Stomach (tissue), 9 donors: ENCODE results near the gene LINC01488. TPM values are rescaled to one million over a fixed set of nuclear protein-coding genes. Genes with fewer than 3 reads are reported as not detected.

Experiments
- DNase-seq, 2 donors: peaks; one replicate each; pipeline versions ENCODE4 v3.0.0 to v3.0.0-alpha.2; 2013 to 2019
- H3K27ac ChIP-seq, 5 donors: fragments of 200-600 bp in 4 of 5; sonication (generic) in 4 of 5; one replicate each; pipeline ENCODE4 v1.5.1; 2013 to 2019; ENCODE audit warnings: mild to moderate bottlenecking in 1 of 5, moderate library complexity in 1 of 5
- H3K27me3 ChIP-seq, 3 donors: fragments of 200-600 bp; sonication (generic); one replicate each; pipeline ENCODE4 v1.5.1; 2017 to 2019; ENCODE audit warnings: mixed run types in 1 of 3
- H3K36me3 ChIP-seq, 4 donors: fragments of 200-600 bp; sonication (generic); 1 replicate in 3 of 4; 2 replicates in 1 of 4; pipeline ENCODE4 v1.5.1; 2016 to 2019
- H3K4me1 ChIP-seq, 4 donors: fragments of 200-600 bp; sonication (generic); one replicate each; pipeline ENCODE4 v1.5.1; 2016 to 2019
- H3K4me3 ChIP-seq, 4 donors: fragments of 200-600 bp; sonication (generic) in 3 of 4; one replicate each; pipeline ENCODE4 v1.5.1; 2016 to 2019; ENCODE audit warnings: mild to moderate bottlenecking in 1 of 4
- H3K9me3 ChIP-seq, 4 donors: fragments of 200-600 bp; sonication (generic); one replicate each; pipeline ENCODE4 v1.5.1; 2016 to 2019
- EP300 ChIP-seq: sonication (generic); formaldehyde crosslinking; IDR thresholded peaks from one replicate; pipeline ENCODE4 v1.6.1; 2017; ENCODE audit warnings: antibody characterized with exemption
- POLR2A ChIP-seq, 4 donors: fragments of 450-650 bp; IDR thresholded peaks; one replicate each; pipeline ENCODE4 v1.6.1; 2016; ENCODE audit warnings: antibody characterized with exemption in 4 of 4, control low read depth in 2 of 4, mild to moderate bottlenecking in 1 of 4, moderate library complexity in 1 of 4
- POLR2AphosphoS5 ChIP-seq, 3 donors: sonication (generic); formaldehyde crosslinking; IDR thresholded peaks; one replicate each; pipeline ENCODE4 v1.6.1; 2016; ENCODE audit warnings: antibody characterized with exemption in 3 of 3
- WGBS, 5 donors: extraction: QIAGEN DNeasy Blood & Tissue Kit in 3 of 5; methylation state at CpG; one replicate each; pipeline versions ENCODE4 v1.1.5 to v1.1.7; 2013 to 2018; 5-methylcytosine and 5-hydroxymethylcytosine counted together
- intact Hi-C: fragments of 100-400 bp; cut with DNase I; formaldehyde crosslinking; loops from one replicate; pipeline ENCODE4 v1.15.1; 2023; ENCODE audit warnings: low total_unique reads
- polyA plus RNA-seq, 3 donors: library from polyadenylated mRNA; stranded (reverse); fragments of 200-250 nt; gene quantifications; one replicate each; pipeline ENCODE4 v1.2.3, GENCODE V29; 2013
- total RNA-seq, 5 donors: library from RNA; depleted of rRNA; stranded (reverse); fragments of >200 nt; gene quantifications; one replicate each; pipeline versions ENCODE4 v1.1.0 to v1.2.3, GENCODE V29; 2014 to 2016
- TF ChIP-seq, protein P1 (sequence below), 7 experiments: fragments of 450-650 bp in 4 of 7; fragments of 200-600 bp in 3 of 7; sonication (generic) in 3 of 7; IDR thresholded peaks; one replicate each; pipeline ENCODE4 v1.5.1; 2016 to 2019; ENCODE audit warnings: antibody characterized with exemption in 7 of 7, control low read depth in 2 of 7, mild to moderate bottlenecking in 1 of 7
- donor health status: healthy with polysubstance abuse.
- donor health status: Bipolar disorder and iron deficiency.
- donor health status: healthy.

Gene LINC01488
- total and polyA plus RNA-seq, 8 donors = not detected

- intact Hi-C loops = no loop called here
- H3K27ac ChIP-seq = no peak overlapping the region
- TF ChIP-seq POLR2A (IDR thresholded peaks at IDR 0.05) (no peak), POLR2AphosphoS5 (IDR thresholded peaks at IDR 0.05) (no peak), EP300 (no peak)
- TF ChIP-seq, protein P1, sequence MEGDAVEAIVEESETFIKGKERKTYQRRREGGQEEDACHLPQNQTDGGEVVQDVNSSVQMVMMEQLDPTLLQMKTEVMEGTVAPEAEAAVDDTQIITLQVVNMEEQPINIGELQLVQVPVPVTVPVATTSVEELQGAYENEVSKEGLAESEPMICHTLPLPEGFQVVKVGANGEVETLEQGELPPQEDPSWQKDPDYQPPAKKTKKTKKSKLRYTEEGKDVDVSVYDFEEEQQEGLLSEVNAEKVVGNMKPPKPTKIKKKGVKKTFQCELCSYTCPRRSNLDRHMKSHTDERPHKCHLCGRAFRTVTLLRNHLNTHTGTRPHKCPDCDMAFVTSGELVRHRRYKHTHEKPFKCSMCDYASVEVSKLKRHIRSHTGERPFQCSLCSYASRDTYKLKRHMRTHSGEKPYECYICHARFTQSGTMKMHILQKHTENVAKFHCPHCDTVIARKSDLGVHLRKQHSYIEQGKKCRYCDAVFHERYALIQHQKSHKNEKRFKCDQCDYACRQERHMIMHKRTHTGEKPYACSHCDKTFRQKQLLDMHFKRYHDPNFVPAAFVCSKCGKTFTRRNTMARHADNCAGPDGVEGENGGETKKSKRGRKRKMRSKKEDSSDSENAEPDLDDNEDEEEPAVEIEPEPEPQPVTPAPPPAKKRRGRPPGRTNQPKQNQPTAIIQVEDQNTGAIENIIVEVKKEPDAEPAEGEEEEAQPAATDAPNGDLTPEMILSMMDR (IDR thresholded peaks at IDR 0.05) = no peak
- peaks cover 13 to 33% (median 23%) of the 10 kb centered on the region in 4 donors for H3K4me1 ChIP-seq
- DNase-seq = no peak
- no peak overlapping the region for H3K4me3 ChIP-seq
- peaks cover 0 to 18% (median 0%) of the 10 kb centered on the region in 3 donors for H3K27me3 ChIP-seq
- H3K9me3 ChIP-seq = no peaks in the 10 kb centered on the region
- H3K36me3 ChIP-seq = no peaks in the 10 kb centered on the region
Observed at GRCh38 chr11:69451289-69451688, 30.2 kb upstream of the LINC01488 start.

GRCh38 chr11:69452206-69452987 is 29.1 kb upstream of the LINC01488 start:
- TF ChIP-seq POLR2A (IDR thresholded peaks at IDR 0.05) = no peak
- TF ChIP-seq EP300 = no peak
- TF ChIP-seq POLR2AphosphoS5 (IDR thresholded peaks at IDR 0.05) = no peak
- TF ChIP-seq, protein P1 (IDR thresholded peaks at IDR 0.05) = no peak
- H3K27ac ChIP-seq = no peak overlapping the region

DNA sequence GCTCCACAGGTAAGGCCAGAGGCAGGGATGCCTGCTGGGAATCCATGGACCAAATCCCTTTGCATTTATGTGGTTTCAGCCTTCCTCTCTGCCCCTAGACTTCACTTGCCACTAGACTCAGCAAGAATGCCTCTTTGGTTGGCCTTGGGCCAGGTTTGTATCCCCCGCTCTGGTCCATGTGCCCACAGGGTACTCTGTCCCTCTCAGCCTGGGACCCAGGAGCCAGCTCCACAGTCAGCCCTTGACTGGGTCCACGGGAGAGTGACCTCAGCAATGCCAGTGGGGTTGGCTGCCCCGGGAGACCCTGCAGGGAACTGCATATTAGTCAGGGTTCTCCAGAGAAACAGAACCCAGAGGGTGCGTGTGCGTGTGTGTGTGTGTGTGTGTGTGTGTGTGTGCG is 28.3 kb upstream of the LINC01488 start:
- 57 to 90% (median 75%) methylated on average over 4 to 6 of the region's 6 CpGs for WGBS, 5 donors
- no peaks in the 10 kb centered on the region for H3K36me3 ChIP-seq
- no peak overlapping the region for H3K4me3 ChIP-seq
- H3K9me3 ChIP-seq = peaks cover 0 to 6% (median 2%) of the 10 kb centered on the region in 4 donors
- intact Hi-C loops = no loop called here
- no peak for TF ChIP-seq POLR2A (IDR thresholded peaks at IDR 0.05)
- TF ChIP-seq EP300 = no peak
- TF ChIP-seq, protein P1 (IDR thresholded peaks at IDR 0.05) = no peak
- TF ChIP-seq POLR2AphosphoS5 (IDR thresholded peaks at IDR 0.05) = no peak
- H3K4me1 ChIP-seq = peaks cover 8 to 27% (median 19%) of the 10 kb centered on the region in 4 donors
- no peak overlapping the region for H3K27ac ChIP-seq
- H3K27me3 ChIP-seq = peaks cover 0 to 18% (median 0%) of the 10 kb centered on the region in 3 donors
- DNase-seq = no peak

More at GRCh38 chr11:69452206-69452987, 29.1 kb upstream of the LINC01488 start:
- Histone ChIP-seq H3K36me3 (no peaks in the 10 kb centered on the region), H3K27me3 (peaks cover 0 to 18% (median 0%) of the 10 kb centered on the region in 3 donors), H3K9me3 (peaks cover 0 to 6% (median 2%) of the 10 kb centered on the region in 4 donors), H3K4me1 (peaks cover 13 to 30% (median 23%) of the 10 kb centered on the region in 4 donors), H3K4me3 (no peak overlapping the region)
- intact Hi-C loops = no loop called here
- WGBS, 5 donors = 71 to 89% (median 85%) methylated on average over 6 of the region's 6 CpGs
- no peak for DNase-seq

DNA sequence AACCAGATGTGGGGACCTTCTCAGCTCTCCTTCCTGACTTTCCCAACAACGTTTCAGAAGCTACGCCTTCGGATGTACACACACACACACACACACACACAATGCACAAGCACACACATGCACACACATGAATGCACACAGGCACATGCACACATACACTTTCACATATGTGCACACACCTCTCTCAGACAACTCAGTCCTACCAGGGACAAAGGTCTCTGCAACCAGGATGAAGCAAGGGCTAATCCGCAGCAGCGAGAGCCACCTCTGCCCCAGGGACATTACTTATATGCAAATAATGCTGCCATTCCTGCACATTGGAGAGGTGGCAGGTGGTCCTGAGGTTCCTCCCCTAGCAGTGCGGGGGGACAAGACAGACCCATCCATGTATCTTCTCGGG is 27.4 kb upstream of the LINC01488 start:
- no peak overlapping the region for H3K4me3 ChIP-seq
- 77 to 87% (median 84%) methylated on average over 7 of the region's 7 CpGs for WGBS, 5 donors
- no peak for DNase-seq
- intact Hi-C loops = no loop called here
- H3K27ac ChIP-seq = no peak overlapping the region
- H3K9me3 ChIP-seq = peaks cover 0 to 6% (median 2%) of the 10 kb centered on the region in 4 donors
- no peaks in the 10 kb centered on the region for H3K36me3 ChIP-seq
- H3K4me1 ChIP-seq = peaks cover 7 to 18% (median 14%) of the 10 kb centered on the region in 4 donors
- H3K27me3 ChIP-seq = peaks cover 0 to 18% (median 0%) of the 10 kb centered on the region in 3 donors
- TF ChIP-seq POLR2A (IDR thresholded peaks at IDR 0.05) (no peak), POLR2AphosphoS5 (IDR thresholded peaks at IDR 0.05) (no peak), EP300 (no peak)
- TF ChIP-seq, protein P1 (IDR thresholded peaks at IDR 0.05) = no peak
